Measurements from ENCODE around the gene GPR132.
"Not testable (repeated sequence)": the region's sequence is repeated elsewhere in the genome, so short reads cannot be mapped to it uniquely, and the experiment has no call there.

Gene GPR132

GRCh38 chr14:105074601-105075053 lies 9.4 kb upstream of the GPR132 start:
- no peak for DNase-seq

DNA sequence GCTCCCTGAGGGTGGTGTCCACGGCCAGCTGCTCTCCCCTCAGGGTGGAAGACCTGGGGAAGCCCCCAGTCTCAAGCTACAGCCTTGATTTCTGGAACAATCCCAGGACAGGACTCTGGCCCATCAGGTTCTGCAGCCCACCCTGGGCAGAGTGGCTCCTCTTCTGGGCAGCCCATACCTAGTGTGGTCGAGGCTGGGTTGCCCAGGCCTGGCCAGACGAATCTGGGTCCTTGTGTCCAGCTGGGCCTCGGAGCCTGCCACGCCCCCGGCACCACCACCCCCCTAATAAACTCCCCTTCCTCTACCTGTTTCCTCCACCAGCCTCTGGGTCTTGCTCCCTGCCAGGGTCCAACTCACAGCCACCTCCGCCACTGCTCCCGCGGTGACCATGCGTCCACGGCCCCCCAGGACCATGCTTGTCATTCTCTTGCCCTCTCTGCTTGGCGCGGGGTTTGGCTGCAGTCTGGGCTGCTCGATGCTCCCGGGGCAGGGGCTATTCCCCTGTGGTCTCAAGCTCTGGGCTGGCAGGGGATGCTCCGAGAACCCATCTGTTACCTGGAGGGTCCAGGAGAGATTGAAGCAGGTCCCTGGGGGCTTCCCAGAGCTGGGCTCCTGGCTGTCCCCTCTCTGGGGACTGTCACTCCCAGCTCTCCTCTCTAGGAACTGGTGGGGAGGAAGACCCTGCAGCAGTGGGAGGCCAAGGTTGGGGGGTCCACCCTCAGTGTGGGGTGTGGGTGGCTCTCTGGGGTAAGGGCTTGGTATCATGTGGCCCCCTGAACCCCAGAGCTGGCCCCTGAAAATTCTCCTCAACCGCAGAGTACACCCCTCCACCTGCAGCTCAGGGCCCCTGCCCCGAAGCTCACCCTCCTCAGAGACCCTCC lies 8.7 kb upstream of the GPR132 start:
- no peak for DNase-seq

GRCh38 chr14:105072892-105073719 lies 7.9 kb upstream of the GPR132 start:
- no peak for DNase-seq

GRCh38 chr14:105072381-105072861 lies 7.2 kb upstream of the GPR132 start:
- DNase-seq, result no peak

- no peak for DNase-seq
Observed at GRCh38 chr14:105071942-105072341, 6.7 kb upstream of the GPR132 start.

GRCh38 chr14:105071326-105071725 lies 6.1 kb upstream of the GPR132 start:
- no peak for DNase-seq

DNA sequence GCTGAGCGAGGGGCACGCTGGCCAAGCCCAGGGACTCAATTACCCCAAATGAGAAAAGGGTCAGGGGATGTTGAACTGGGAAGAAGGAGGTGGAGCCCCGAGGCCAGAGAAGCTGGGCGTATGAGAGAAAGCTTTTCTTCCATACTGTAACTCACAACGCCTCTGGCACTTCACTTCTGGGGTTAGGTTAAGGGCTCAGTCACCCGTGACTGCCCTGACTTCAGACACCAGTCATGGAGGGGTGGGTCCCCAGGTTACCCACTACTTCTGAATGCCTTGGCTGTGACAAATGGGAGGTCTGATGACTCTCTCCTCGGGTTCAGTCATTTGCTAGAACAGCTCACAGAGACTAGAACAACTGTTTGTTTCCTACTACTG lies 5.5 kb upstream of the GPR132 start:
- DNase-seq, result no peak

- no peak for DNase-seq
Observed at GRCh38 chr14:105069871-105070759, 4.9 kb upstream of the GPR132 start.

DNA sequence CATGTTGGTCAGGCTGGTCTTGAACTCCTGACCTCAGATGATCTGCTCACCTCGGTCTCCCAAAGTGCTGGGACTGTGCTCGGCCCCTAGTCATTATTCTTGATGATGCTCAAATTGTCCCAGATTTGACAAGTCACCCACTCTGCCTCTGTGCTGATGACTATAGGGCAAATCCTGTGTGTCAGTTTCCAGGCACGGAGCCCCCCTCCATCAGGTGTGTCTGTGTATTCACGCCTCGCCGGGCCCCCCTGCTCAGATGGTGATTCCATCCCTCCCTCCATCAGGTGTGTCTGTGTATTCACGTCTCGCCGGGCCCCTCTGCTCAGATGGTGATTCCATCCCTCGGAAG lies 4.3 kb upstream of the GPR132 start:
- no peak for DNase-seq

- DNase-seq, result no peak
Observed at GRCh38 chr14:105068818-105069217, 3.6 kb upstream of the GPR132 start.

DNA sequence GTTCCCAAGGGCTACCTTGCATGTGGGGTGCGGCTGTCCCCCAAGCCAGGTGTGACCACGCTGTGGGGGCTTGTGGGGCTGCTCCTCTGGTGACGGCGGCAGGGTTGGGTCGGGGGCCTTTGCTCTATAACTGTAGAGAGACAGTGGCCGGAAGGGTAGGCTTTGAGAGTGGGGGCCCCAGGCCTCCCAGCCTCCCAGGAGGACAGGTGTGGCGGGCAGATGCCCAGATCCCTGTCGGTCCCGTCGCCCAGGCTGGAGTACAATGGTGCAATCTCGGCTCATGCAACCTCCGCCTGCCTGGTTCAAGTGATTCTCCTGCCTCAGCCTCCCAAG lies 2.7 kb upstream of the GPR132 start:
- DNase-seq, result no peak

DNA sequence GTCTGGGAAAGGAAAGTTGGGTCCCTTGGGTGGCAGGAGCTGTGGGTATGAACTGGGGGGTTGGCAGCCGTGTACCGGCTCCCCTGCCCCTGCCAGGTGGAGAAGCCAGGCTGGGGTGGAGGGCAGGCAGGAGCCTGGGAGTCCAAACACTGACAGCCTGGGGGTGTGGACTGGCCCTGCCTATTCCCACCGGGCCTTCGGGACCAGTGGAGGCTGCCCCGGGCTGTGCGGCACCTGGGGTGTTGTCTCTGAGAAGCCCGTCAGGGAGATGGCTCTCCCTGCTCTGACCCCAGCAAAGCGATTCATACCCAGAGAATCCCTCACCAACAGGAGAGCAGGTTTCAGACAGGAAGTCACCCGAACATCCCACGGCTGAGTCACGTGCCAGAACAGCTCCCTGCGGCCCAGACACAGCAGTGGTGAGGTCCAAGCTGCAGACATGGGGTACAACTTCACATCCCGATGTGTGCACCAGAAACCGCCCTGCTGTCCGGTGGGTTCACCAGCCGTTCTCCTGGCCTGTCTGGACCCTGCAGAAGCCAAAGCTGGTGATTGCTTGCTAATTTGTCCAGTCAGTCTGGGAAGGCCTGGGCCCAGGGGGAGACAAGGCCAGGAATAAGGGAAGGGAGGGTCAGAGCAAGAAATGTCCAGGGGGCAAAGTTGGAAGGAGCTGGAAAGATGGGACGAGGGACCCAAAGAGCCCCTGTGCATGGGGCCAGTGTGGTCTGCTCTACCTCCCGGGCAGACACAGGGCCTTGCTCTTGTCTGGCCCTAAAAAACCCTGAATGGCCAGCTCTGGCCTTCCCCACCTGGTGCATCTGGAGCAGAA lies 2.1 kb upstream of the GPR132 start:
- peak; percentile 43 for DNase-seq

DNA sequence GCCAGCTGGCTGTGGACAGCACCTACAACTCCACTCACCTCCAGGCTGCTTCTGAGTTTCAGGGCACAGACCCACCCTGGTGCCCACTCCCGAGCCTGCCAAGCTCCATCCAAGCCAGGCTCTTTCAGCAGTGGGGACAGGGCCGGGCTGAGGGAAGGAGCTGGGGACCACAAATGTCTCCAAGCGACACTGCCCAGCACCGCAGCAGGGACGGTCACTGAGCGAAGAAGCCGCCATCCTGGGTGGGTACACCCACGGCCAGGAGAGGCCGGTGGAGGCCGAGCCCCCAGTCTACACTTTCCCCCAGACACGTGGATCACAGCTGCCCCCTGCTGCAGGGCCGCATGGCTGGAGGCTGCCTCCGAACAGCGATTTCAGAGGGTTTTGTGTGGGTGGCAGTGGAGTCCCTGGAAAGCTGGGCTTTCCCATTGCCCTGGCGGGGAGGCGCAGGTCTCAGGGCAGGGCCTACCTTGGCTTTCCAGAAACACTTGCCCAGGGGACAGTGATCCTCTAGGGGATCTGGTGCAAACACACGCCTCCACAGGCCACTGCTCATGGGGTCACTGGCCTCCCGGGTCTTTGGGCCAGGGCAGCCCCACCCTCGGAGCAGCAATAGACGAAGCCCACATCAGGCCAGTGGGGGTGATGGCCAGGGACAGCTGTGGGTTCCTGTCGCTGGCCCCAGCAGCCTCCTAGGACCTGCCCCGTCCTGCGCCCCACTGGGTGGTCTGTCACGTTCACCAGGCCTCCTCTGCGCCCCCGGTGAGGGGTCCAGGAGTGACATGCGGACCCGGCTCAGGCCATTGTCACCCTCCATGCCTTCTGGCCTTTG lies 1.2 kb upstream of the GPR132 start:
- no peak for DNase-seq

- no peak for DNase-seq
Observed at GRCh38 chr14:105064721-105065143, 498 bp downstream of the GPR132 start.

DNA sequence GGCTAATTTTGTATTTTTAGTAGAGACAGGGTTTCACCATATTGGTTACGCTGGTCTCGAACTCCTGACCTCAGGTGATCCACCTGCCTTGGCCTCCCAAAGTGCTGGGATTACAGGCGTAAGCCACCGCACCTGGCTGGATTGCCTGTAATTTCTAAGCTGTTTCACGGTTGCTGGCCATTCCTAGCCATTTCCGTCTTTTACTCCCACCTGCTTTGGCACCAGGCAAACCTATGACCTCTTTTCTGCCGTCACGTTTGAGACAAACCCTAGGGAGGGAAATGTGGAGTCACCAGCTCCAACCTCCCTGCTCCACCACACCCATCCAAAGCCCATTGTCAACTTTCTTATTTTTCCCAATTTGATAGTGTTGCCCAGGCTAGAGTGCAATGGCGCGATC lies 1.2 kb downstream of the GPR132 start:
- DNase-seq, result no peak

- not testable (repeated sequence) for DNase-seq
Observed at GRCh38 chr14:105063506-105063905, 1.7 kb downstream of the GPR132 start.

DNA sequence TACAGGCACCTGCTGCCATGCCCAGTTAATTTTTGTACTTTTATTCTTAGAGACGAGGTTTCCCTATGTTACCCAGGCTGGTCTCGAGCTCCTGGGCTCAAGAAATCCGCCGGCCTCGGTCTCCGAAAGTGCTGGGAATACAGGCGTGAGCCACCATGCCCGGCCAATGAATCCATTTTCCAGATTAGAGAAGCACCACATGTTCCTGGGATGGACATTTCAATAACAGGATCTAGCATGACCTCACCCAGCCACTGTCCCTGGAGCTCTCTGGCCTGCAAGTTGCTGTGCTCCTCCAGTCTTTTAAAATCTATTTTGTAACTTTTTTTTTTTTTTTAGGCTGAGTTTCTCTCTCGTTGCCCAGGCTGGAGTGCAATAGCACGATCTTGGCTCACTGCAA lies 2.2 kb downstream of the GPR132 start:
- DNase-seq, result no peak

GRCh38 chr14:105062048-105062433 lies 3.2 kb downstream of the GPR132 start:
- no peak for DNase-seq

- peak; percentile 36 for DNase-seq
Observed at GRCh38 chr14:105061428-105062047, 3.7 kb downstream of the GPR132 start.

DNA sequence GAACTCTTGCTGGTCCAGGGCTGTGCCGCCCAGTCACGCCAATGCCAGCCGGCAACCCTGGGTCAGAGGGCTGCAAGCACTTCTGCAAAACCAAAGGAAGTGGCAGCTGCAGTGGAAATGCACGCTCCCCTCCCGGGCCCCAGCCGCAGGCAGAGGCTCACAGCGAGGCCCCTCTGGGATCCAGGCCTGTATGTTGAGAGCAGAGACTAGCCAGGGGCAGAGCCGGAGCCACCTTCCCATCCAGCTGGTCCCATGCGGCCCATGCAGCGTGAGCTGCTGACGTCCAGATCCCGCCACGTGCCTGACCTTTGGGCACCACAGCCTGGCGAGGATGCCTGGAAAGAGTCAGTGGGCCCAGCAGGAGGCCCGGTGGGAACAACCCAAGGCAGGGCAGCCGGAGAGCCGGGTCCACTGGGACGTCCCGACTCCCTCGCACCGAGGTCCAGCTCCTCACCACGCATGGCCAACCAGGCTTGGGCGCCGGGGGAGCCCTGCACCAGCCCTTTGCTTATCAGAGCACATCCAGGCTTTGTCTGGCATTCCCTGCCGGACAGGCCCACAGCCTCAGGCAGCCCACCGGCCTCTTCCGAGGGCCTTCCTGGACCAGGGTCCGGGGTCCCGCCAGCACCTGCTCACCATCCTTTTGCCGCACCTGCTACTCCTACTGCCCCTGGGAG lies 4.3 kb downstream of the GPR132 start:
- DNase-seq, result peak; percentile 44
